ENCODE measurements around the gene SLC35F6. TPM values are rescaled to one million over a fixed set of nuclear protein-coding genes. Genes with fewer than 3 reads are reported as not detected.

Gene SLC35F6
- total and polyA plus RNA-seq, 2 donors (not counting 3 experiments of a cell fraction or from before 2014, with no cell fraction given): 34.6 to 39.8 TPM

GRCh38 chr2:26739514-26739913 is 24.6 kb upstream of the SLC35F6 start:
- ChIA-PET POLR2A (no interaction called here), CTCF (interaction anchor here (0.6 to 14.5 kb wide), 3 partner anchors 134 to 255 kb away, joined by 3 to 353 read pairs (median 3); no protein-coding TSS in a partner anchor)
- H2AFZ ChIP-seq (ENCODE audit: low read depth, low read length): no peak overlapping the region
- peaks cover 3% of the 10 kb centered on the region for H3K4me1 ChIP-seq (ENCODE audit: control insufficient read depth, extremely low read depth, insufficient read depth, low read length)
- no peaks in the 10 kb centered on the region for H3K79me2 ChIP-seq (ENCODE audit: control insufficient read depth, insufficient read depth, low read length)
- no peak overlapping the region for H3K4me2 ChIP-seq (ENCODE audit: insufficient read depth, low read length)
- no peaks in the 10 kb centered on the region for H3K27me3 ChIP-seq (ENCODE audit: control insufficient read depth in 2 of 2, insufficient read depth in 2 of 2, low read length in 2 of 2)
- intact Hi-C loops (cut with micrococcal nuclease): no loop called here
- no peaks in the 10 kb centered on the region for H4K20me1 ChIP-seq (replicated peaks; ENCODE audit: control insufficient read depth, extremely low read depth, insufficient read depth, low read length)
- no peak overlapping the region for H3K9ac ChIP-seq (replicated peaks; ENCODE audit: extremely low read depth, insufficient read depth, low read length)
- no peak for TF ChIP-seq JUN (IDR thresholded peaks at IDR 0.05; ENCODE audit: borderline replicate concordance, insufficient read depth, insufficient read length, low read depth)
- TF ChIP-seq FOS (IDR thresholded peaks at IDR 0.05; ENCODE audit: borderline replicate concordance, insufficient read depth, low read length): no peak
- no peak for TF ChIP-seq MYC (IDR thresholded peaks at IDR 0.05; ENCODE audit: low read depth, low read length)
- TF ChIP-seq MAX (IDR thresholded peaks at IDR 0.05; ENCODE audit: insufficient read depth, insufficient read length): no peak
- no peak for TF ChIP-seq GATA2 (IDR thresholded peaks at IDR 0.05; ENCODE audit: insufficient read depth, insufficient read length, low read depth, low read length)
- no peak for TF ChIP-seq POLR2AphosphoS5 (IDR thresholded peaks at IDR 0.05; ENCODE audit: insufficient read depth, low read depth, low read length)
- TF ChIP-seq EZH2 (IDR thresholded peaks at IDR 0.05; ENCODE audit: borderline replicate concordance, low read depth, low read length, severe bottlenecking): no peak
- no peak for TF ChIP-seq POLR2A (IDR thresholded peaks at IDR 0.05; ENCODE audit: low read depth, low read length)
- TF ChIP-seq CTCF (IDR thresholded peaks at IDR 0.05; ENCODE audit: extremely low read depth in 1 of 2, insufficient read depth in 1 of 2, low read depth in 1 of 2, low read length in 2 of 2): no peak
- H3K4me3 ChIP-seq (replicated peaks in 1 of 3; ENCODE audit: insufficient read depth in 1 of 3, low read depth in 1 of 3, low read length in 3 of 3): no peak overlapping the region
- H3K9me3 ChIP-seq (replicated peaks; ENCODE audit: control insufficient read depth, insufficient read depth, low read length): no peaks in the 10 kb centered on the region
- no peak overlapping the region for H3K27ac ChIP-seq (ENCODE audit: insufficient read depth, low read depth, low read length)
- BruUV-seq (replicated peaks): no TSS peak
- H3K9me1 ChIP-seq (replicated peaks; ENCODE audit: control insufficient read depth, extremely low read depth, insufficient read depth, low read length): no peaks in the 10 kb centered on the region
- FAIRE-seq (no peak), DNase-seq (ENCODE audit: low read depth, low spot score) (no peak)
- H3K36me3 ChIP-seq (ENCODE audit: control insufficient read depth in 2 of 2, extremely low read depth in 1 of 2, insufficient read depth in 2 of 2, low read length in 2 of 2): no peaks in the 10 kb centered on the region
- dilution Hi-C loops (cut with MboI; ENCODE audit: extremely low pct_ligation_motif_present, low sequenced_read_pairs): no loop called here

Data from endothelial cell of umbilical vein (primary cell).